Measurements from ENCODE around the gene MMP23B. TPM values are rescaled to one million over a fixed set of nuclear protein-coding genes. Genes with fewer than 3 reads are reported as not detected.
"Not testable (repeated sequence)": the region's sequence is repeated elsewhere in the genome, so short reads cannot be mapped to it uniquely, and the experiment has no call there.

MMP23B gene
- total RNA-seq, result 1 to 10 TPM; 1.5 TPM

DNA sequence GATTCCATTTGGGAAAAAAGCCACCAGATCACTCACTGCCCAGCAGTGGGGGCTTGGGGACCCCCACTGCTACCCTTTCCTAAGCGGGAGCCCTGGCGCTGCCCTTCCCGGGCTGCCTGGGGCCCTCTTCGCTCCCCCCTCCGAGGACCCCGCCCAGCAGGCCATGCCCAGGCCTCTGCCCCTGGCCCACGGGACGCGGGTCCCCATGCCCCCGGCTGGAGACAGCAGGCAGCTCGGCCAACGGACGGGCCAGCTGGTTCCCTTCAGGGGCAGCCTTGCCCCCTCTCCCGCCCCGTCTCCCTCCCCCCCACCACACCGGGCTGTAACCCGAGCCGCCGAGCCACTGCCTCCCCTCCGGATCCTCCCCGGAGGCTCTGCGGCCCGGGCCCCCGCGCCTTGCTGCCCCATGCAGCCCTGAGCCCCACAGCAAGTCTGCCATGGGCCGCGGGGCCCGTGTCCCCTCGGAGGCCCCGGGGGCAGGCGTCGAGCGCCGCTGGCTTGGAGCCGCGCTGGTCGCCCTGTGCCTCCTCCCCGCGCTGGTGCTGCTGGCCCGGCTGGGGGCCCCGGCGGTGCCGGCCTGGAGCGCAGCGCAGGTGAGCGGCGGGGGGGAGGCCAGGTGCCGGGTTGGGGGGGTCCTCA lies at the start of gene MMP23B:
MMP23B (plus strand) TSS at position 392 of the 639 bp plus-strand sequence; CDS start at position 438, 46 bp downstream.
- Mint-ChIP-seq H3K27ac (no peak within 1 kb of the TSS), H3K9me3 (no peaks in the 10 kb centered on the region), H3K4me3 (peak within 1 kb of the TSS; percentile 51 to 68), H3K36me3 (ENCODE audit: insufficient read depth in 2 of 2) (peaks cover 2% of the 10 kb centered on the region in 2 donors), H3K4me1 (ENCODE audit: low read depth) (no peaks in the 10 kb centered on the region), H3K27me3 (ENCODE audit: low read depth) (no peaks in the 10 kb centered on the region)
- ATAC-seq (replicated peaks in 1 of 2) (no peak), DNase-seq (no peak)

DNA sequence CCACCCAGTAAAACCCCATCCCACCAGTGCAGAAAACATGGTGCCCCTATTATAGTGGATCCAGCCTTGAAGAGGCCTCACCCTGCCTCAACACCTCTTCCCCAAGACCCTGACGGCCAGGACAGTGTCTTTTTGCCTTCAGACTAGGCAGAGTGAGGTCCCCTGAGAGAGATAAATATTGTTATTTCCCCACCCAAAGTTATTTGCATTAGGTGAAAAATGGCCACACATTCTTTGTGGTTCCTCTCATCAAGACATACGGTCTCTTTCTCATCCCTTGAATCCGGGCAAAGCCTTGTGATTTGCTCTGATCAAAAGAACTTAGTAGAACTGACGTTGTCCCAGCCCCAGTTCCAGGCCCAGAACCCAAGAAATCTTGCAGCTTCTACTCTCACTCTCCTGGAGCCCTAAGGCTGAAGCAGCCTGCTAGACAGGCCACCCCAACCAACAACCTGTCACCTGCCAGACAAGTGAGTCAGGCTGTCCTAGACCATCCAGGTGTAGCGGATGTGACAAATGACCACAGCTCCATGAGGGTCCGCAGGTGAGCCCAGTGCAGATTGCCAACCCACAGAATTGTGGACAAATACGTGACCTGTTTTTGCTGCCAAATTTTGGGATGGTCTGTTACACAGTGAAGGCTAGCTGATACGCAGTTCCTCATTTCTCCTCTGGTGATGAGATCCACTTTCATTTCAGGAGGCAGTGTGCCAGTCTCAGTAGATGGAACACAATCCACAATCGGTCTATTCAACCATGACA lies 49.2 kb upstream of the MMP23B start:
- no peaks in the 10 kb centered on the region for H3K36me3 Mint-ChIP-seq (ENCODE audit: insufficient read depth in 2 of 2)
- peaks cover 10% of the 10 kb centered on the region for H3K27me3 Mint-ChIP-seq (ENCODE audit: low read depth)
- H3K9me3 Mint-ChIP-seq, result no peaks in the 10 kb centered on the region
- no peak overlapping the region for H3K27ac Mint-ChIP-seq
- no peak for DNase-seq
- no peak for ATAC-seq (replicated peaks in 1 of 2)
- no peak overlapping the region for H3K4me3 Mint-ChIP-seq
- H3K4me1 Mint-ChIP-seq (ENCODE audit: low read depth), result no peaks in the 10 kb centered on the region

DNA sequence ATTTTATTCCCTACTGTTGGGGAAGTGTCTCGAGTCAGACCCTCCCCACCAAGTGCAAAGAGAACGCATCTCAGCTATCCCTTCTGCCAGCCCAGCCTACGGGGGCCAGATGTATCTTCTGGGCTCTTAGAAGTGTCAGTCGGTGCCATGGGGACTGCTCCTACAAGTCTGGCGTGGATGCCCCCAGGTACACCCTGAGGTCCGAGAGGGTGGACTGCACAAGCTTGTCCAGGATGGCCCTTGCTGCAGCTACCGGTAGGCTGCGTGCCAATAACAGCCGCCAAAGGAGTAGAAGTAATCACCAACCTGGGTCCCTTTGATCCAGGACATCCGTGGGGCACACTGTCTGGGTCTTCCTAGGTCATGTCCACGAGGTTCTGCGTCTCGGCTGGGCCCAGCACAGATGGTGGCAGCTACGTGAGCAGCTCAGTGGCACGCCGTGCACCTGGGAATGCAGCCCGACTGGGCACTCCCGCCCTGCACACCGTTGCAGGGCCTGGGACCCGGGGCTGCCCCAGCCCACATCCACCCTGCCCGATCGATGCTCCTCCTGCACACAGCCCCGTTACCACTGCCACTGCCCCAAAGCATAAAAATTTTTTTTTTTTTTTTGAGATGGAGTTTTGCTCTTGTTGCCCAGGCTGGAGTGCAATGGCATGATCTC lies 48.5 kb upstream of the MMP23B start:
- no peaks in the 10 kb centered on the region for H3K36me3 Mint-ChIP-seq (ENCODE audit: insufficient read depth in 2 of 2)
- no peaks in the 10 kb centered on the region for H3K4me1 Mint-ChIP-seq (ENCODE audit: low read depth)
- H3K9me3 Mint-ChIP-seq, result no peaks in the 10 kb centered on the region
- peaks cover 10% of the 10 kb centered on the region for H3K27me3 Mint-ChIP-seq (ENCODE audit: low read depth)
- ATAC-seq (replicated peaks in 1 of 2) (peak in 1 of 2 donors; percentile 4), DNase-seq (no peak)
- H3K27ac Mint-ChIP-seq, result no peak overlapping the region
- H3K4me3 Mint-ChIP-seq, result no peak overlapping the region

DNA sequence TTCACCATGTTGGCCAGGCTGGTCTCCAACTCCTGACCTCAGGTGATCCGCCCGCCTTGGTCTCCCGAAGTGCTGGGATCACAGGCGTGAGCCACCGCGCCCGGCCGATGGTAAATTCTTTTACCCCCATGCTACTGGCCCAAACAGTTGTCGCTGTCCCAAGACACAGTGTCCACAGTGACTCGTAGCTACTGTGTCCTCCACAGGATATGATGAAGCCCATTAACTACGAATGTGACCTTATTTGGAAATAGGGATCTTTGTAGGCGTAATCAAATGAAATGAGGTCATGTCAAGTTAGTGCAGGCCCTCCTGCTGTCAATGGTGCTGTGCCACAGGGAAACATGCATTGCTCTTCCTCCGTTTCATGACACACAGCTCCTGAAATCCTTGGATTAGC lies 40.5 kb upstream of the MMP23B start:
- no peaks in the 10 kb centered on the region for H3K9me3 Mint-ChIP-seq
- H3K36me3 Mint-ChIP-seq (ENCODE audit: insufficient read depth in 2 of 2), result no peaks in the 10 kb centered on the region
- ATAC-seq (replicated peaks in 1 of 2) (peak in 1 of 2 donors; percentile 28), DNase-seq (no peak)
- H3K4me3 Mint-ChIP-seq, result no peak overlapping the region
- H3K27ac Mint-ChIP-seq, result no peak overlapping the region
- H3K27me3 Mint-ChIP-seq (ENCODE audit: low read depth), result no peaks in the 10 kb centered on the region
- H3K4me1 Mint-ChIP-seq (ENCODE audit: low read depth), result no peaks in the 10 kb centered on the region

DNA sequence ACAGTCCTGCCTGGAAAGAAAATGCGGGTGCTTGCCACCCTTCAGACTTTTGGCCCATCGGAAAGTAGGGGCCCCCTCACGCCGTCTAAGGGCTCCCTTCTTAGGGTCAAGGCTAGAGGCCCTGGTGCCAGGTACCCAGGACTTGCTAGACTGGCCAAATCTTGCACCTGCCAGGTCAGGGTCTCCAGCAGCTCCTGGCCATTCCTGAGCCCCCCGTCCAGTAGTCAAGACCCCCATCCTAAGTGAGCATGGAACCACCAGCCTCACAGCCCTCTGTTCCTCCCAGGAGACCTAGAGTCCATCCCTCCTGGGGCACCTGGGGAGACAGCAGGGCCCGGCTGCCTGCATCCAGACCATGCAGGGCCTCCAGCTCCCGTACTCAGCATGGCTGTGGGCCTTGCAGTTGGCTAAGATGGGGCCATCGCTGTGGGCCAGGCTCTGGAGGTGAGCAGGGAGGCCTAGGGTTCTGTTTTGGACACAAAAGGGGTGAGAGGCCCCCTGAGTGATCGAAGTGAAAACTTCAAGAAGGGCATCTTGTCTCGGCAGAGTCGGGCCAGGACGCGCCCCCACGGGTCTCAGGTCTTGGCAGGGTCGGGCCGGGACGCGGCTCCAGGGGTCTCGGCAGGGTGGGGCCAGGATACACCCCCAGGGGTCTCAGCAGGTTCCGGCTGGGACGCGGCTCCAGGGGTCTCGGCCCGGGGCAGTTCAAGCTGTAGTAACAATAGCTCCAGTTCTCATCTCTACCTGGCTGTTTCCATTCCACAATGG lies 38.0 kb upstream of the MMP23B start:
- Mint-ChIP-seq H3K36me3 (ENCODE audit: insufficient read depth in 2 of 2) (no peaks in the 10 kb centered on the region), H3K4me3 (no peak overlapping the region), H3K27ac (no peak overlapping the region), H3K27me3 (ENCODE audit: low read depth) (no peaks in the 10 kb centered on the region), H3K4me1 (ENCODE audit: low read depth) (no peaks in the 10 kb centered on the region), H3K9me3 (no peaks in the 10 kb centered on the region)
- DNase-seq (no peak), ATAC-seq (replicated peaks in 1 of 2) (no peak)

DNA sequence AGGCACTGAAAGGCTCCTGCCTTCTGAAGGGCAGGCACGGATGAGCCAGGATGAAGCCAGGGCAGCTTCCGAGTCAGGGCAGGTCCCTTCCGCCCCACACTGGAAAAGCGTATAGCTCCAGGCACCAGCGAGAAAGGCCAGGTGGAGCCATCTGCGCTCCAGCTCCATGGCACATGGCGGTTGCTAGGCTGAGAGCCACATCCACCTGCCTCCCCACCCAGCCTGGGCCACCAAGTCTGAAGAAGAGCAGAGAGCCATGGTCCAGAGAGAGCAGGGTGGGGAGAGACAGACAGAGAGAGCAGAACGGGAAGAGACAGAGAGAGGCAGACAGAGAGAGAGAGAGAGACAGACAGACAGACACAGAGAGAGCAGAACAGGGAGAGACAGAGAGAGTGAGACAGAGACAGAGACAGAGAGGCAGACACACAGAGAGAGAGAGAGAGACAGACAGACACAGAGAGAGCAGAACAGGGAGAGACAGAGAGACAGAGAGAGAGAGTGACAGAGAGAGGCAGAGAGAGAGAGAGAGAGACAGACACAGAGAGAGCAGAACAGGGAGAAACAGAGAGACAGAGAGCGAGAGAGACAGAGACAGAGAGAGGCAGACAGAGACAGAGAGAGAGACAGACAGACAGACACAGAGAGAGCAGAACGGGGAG lies 37.2 kb upstream of the MMP23B start:
- Mint-ChIP-seq H3K27me3 (ENCODE audit: low read depth) (no peaks in the 10 kb centered on the region), H3K4me3 (no peak overlapping the region), H3K4me1 (ENCODE audit: low read depth) (no peaks in the 10 kb centered on the region), H3K36me3 (ENCODE audit: insufficient read depth in 2 of 2) (no peaks in the 10 kb centered on the region), H3K9me3 (no peaks in the 10 kb centered on the region), H3K27ac (no peak overlapping the region)
- no peak for DNase-seq
- no peak for ATAC-seq (replicated peaks in 1 of 2)

DNA sequence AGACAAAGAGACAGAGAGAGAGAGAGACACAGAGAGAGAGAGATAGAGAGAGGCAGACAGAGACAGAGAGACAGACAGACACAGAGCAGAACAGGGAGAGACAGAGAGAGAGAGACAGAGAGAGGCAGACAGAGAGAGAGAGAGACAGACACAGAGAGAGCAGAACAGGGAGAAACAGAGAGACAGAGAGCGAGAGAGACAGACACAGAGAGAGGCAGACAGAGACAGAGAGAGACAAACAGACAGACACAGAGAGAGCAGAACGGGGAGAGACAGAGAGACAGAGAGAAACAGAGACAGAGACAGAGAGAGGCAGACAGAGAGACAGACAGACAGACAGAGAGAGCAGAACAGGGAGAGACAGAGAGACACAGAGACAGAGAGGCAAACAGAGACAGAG lies 36.6 kb upstream of the MMP23B start:
- not testable (repeated sequence) for DNase-seq; ATAC-seq (replicated peaks in 1 of 2); H3K4me3 Mint-ChIP-seq; H3K36me3 Mint-ChIP-seq (ENCODE audit: insufficient read depth in 2 of 2); H3K9me3 Mint-ChIP-seq; H3K27ac Mint-ChIP-seq; H3K4me1 Mint-ChIP-seq (ENCODE audit: low read depth); H3K27me3 Mint-ChIP-seq (ENCODE audit: low read depth)

DNA sequence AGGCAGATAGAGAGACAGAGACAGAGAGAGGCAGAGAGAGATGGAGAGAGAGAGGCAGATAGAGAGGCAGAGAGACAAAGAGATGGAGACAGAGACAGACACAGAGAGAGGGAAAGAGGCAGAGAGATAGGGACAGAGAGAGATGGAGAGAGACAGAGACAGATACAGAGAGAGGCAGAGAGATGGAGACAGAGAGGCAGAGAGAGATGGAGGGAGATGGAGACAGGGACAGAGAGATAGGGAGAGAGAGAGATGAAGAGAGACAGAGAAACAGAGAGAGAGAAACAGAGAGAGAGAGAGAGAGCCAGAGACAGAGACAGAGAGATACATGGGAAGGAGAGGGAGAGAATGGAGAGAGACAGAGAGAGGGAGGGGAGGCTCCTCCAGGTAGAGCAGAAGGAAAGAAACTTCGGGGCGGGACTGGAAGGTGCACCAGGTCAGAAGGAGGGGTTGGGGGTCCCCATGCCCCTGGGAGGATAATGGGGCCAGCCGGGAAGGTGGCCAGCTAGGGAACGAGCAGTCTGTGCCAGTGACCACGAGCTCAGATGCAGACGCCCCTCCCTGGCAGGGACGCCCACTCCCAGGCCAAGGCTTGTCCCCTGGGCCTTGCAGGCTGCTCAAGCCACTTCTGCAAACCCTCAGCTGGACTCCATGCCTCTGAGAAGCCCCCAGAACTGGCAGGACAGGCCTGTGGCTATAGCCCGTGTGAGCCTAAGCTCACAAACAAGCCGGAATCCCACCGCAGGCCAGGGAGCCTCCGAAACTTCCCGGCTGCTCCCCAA lies 35.3 kb upstream of the MMP23B start:
- H3K27ac Mint-ChIP-seq, result no peak overlapping the region
- ATAC-seq (replicated peaks in 1 of 2) (no peak), DNase-seq (no peak)
- H3K27me3 Mint-ChIP-seq (ENCODE audit: low read depth), result no peaks in the 10 kb centered on the region
- H3K36me3 Mint-ChIP-seq (ENCODE audit: insufficient read depth in 2 of 2), result no peaks in the 10 kb centered on the region
- H3K4me1 Mint-ChIP-seq (ENCODE audit: low read depth), result peaks cover 3% of the 10 kb centered on the region
- no peaks in the 10 kb centered on the region for H3K9me3 Mint-ChIP-seq
- no peak overlapping the region for H3K4me3 Mint-ChIP-seq

DNA sequence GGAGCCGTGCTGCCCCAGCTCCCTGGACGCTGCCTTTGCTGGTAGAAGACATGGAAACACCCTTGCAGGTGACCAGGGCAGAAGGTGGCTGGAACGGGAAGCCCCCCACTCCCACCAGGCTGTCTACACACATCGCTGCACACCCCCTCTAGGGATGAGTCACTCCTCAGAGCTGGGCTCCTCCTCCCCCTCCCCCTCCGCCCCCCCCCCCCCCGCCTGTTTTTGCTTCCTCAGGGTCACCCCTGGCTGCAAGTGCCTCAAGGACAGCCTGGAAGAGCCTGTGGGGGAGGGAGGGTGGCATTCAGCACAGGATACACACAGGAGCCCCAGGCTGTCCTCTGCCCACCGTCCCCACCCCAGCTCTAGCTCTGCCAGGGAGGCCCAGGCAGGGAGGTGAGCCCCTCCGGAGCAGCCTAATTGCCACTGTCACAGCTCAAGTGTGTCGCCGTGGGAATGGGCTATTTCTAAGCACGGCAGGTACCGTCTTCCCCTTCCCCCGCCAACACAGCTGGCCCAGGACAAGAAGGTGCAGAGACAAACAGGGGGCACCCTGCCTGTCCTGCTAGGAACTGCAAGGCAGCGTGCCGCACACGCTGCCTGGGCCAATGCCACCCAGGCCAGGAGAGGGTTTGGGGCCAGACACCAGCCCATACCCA lies 34.6 kb upstream of the MMP23B start:
- Mint-ChIP-seq H3K36me3 (ENCODE audit: insufficient read depth in 2 of 2) (no peaks in the 10 kb centered on the region), H3K4me3 (no peak overlapping the region), H3K27ac (no peak overlapping the region), H3K9me3 (no peaks in the 10 kb centered on the region), H3K4me1 (ENCODE audit: low read depth) (peaks cover 3% of the 10 kb centered on the region), H3K27me3 (ENCODE audit: low read depth) (no peaks in the 10 kb centered on the region)
- ATAC-seq (replicated peaks in 1 of 2), result peak; percentile 24 to 27
- DNase-seq, result no peak

DNA sequence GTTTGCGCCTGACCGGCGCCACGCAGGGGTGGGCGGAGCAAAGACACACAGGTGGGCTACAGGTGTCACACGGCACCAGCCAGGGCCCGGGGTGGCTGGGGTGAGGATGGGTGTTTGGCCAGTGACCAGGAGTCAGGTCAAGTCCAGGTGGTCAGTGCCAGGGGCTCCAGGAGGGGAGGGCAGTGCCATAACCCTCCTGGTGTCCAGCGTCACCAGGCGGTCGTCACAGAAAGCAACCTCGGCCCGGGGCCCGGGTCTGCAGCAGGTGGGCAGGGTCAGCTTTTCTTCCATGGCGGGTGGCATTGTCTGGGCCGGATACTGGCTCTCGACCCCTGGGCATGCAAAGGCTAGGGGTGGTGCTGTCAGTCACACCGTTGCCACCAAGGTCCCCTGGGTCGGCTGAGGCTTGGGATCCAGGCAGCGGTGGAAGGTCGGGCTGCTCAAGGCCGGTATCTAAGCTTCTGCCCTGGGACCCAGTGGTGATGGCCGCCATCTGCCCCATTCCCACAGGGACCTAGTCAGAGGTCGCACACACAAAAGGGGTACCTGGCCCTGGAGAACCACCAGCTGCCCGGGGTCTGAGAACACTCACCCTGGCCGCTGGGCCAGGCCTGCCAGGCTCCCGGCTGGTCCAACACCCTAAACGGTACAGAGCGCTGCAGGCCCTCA lies 33.8 kb upstream of the MMP23B start:
- H3K4me1 Mint-ChIP-seq (ENCODE audit: low read depth), result peaks cover 3% of the 10 kb centered on the region
- no peaks in the 10 kb centered on the region for H3K36me3 Mint-ChIP-seq (ENCODE audit: insufficient read depth in 2 of 2)
- DNase-seq (no peak), ATAC-seq (replicated peaks in 1 of 2) (no peak)
- no peak overlapping the region for H3K27ac Mint-ChIP-seq
- peak overlapping the region in 1 of 2 donors; percentile 85 for H3K4me3 Mint-ChIP-seq
- no peaks in the 10 kb centered on the region for H3K9me3 Mint-ChIP-seq
- H3K27me3 Mint-ChIP-seq (ENCODE audit: low read depth), result no peaks in the 10 kb centered on the region

DNA sequence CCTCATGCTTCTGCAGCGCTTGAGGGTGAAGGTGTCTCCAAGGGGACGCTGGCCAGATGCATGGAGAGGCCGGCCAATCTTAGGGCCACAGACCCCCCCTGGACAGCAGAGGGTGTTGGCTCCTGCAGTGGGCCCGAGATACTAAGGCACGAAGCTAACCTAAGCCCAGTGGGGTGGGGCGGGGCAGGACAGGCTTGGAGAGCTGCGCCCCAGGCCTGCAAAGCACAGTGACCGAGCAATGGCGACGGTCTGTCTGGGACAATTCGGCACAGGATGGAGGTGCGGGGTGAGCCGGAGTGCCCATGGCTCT lies 33.3 kb upstream of the MMP23B start:
- Mint-ChIP-seq H3K27ac (no peak overlapping the region), H3K36me3 (ENCODE audit: insufficient read depth in 2 of 2) (no peaks in the 10 kb centered on the region), H3K27me3 (ENCODE audit: low read depth) (no peaks in the 10 kb centered on the region), H3K4me3 (peak overlapping the region; percentile 75 to 85), H3K4me1 (ENCODE audit: low read depth) (peaks cover 3% of the 10 kb centered on the region), H3K9me3 (no peaks in the 10 kb centered on the region)
- DNase-seq (no peak), ATAC-seq (replicated peaks in 1 of 2) (no peak)

Measured in activated T-cell treated with anti-CD3 and anti-CD28 coated beads, Interleukin-2, amount 50 U/mL, for 72 hours (primary cell).